GM23338 (cell line): ENCODE results near the gene PLA2G4B. TPM values are rescaled to one million over a fixed set of nuclear protein-coding genes. Genes with fewer than 3 reads are reported as not detected.

ENCODE experiments used
- ATAC-seq: fragments of 200-7000 bp; cut with Tn5 transposase; 3 replicates; pipeline ENCODE4 v1.9.1; 2020
- DNase-seq: peaks from one replicate; pipeline ENCODE4 v3.0.0-alpha.2; 2015; ENCODE audit warnings: low spot score
- H2AFZ ChIP-seq: fragments of 200-600 bp; sonication (generic); 2 replicates; pipeline ENCODE4 v1.8.0; 2016; ENCODE audit warnings: antibody characterized with exemption, mild to moderate bottlenecking, moderate library complexity
- H3F3A ChIP-seq: fragments of 200-600 bp; sonication (generic); replicated peaks from 2 replicates; pipeline ENCODE4 v1.8.0; 2017; ENCODE audit warnings: antibody characterized with exemption, mixed run types, low read depth
- H3K27ac ChIP-seq: fragments of 200-600 bp; sonication (generic); 2 replicates; pipeline ENCODE4 v1.6.1; 2016; ENCODE audit warnings: low read depth
- H3K27me3 ChIP-seq: fragments of 200-600 bp; sonication (generic); 2 replicates; pipeline ENCODE4 v1.8.0; 2016; ENCODE audit warnings: mild to moderate bottlenecking, mixed run types, moderate library complexity; ENCODE audit not compliant: insufficient read depth
- H3K36me3 ChIP-seq: fragments of 200-600 bp; sonication (generic); 2 replicates; pipeline ENCODE4 v1.8.0; 2016; ENCODE audit warnings: mild to moderate bottlenecking; ENCODE audit not compliant: insufficient read depth
- H3K4me1 ChIP-seq: fragments of 200-600 bp; sonication (generic); 2 replicates; pipeline ENCODE4 v1.8.0; 2016; ENCODE audit warnings: mild to moderate bottlenecking, moderate library complexity; ENCODE audit not compliant: insufficient read depth
- H3K4me2 ChIP-seq: fragments of 200-600 bp; sonication (generic); 2 replicates; pipeline ENCODE4 v1.7.1; 2017; ENCODE audit warnings: mixed run types
- H3K4me3 ChIP-seq: fragments of 200-600 bp; sonication (generic); 2 replicates; pipeline ENCODE4 v1.6.1; 2016; ENCODE audit warnings: mixed run types
- H3K79me2 ChIP-seq: fragments of 200-600 bp; sonication (generic); replicated peaks from 2 replicates; pipeline ENCODE4 v1.8.0; 2017; ENCODE audit warnings: mild to moderate bottlenecking; ENCODE audit not compliant: insufficient read depth
- H3K9me2 ChIP-seq: fragments of 200-600 bp; sonication (generic); 2 replicates; pipeline ENCODE4 v1.8.0; 2017; ENCODE audit not compliant: insufficient read depth
- H4K20me1 ChIP-seq: fragments of 200-600 bp; sonication (generic); replicated peaks from 2 replicates; pipeline ENCODE4 v1.8.0; 2017; ENCODE audit warnings: mild to moderate bottlenecking; ENCODE audit not compliant: insufficient read depth
- H3K27ac Mint-ChIP-seq: 2 replicates; pipeline ENCODE4 v1.8.0; 2020; ENCODE audit warnings: inconsistent platforms, mild to moderate bottlenecking, moderate library complexity, mixed read lengths
- H3K27me3 Mint-ChIP-seq: 3 replicates; pipeline ENCODE4 v1.8.0; 2022; ENCODE audit warnings: low read depth, mild to moderate bottlenecking, moderate library complexity, mixed read lengths, inconsistent platforms; ENCODE audit not compliant: insufficient read depth, poor library complexity
- H3K36me3 Mint-ChIP-seq: 3 replicates; pipeline ENCODE4 v1.8.0; 2021; ENCODE audit warnings: low read depth, mild to moderate bottlenecking, inconsistent platforms, moderate library complexity, mixed read lengths
- H3K4me1 Mint-ChIP-seq: 3 replicates; pipeline ENCODE4 v1.8.0; 2020; ENCODE audit warnings: mild to moderate bottlenecking, inconsistent platforms, mixed read lengths
- H3K4me3 Mint-ChIP-seq: 3 replicates; pipeline ENCODE4 v1.8.0; 2021; ENCODE audit warnings: moderate library complexity, mild to moderate bottlenecking, inconsistent platforms, mixed read lengths
- H3K9me3 Mint-ChIP-seq: 3 replicates; pipeline ENCODE4 v1.8.0; 2020; ENCODE audit warnings: moderate library complexity, mild to moderate bottlenecking, inconsistent platforms, mixed read lengths
- CREB1 ChIP-seq: fragments of 250-450 bp; sonication (Bioruptor Pico); IDR thresholded peaks from 2 replicates; pipeline ENCODE4 v1.5.0; 2020; ENCODE audit warnings: low read depth, mild to moderate bottlenecking, moderate library complexity
- ETS1 ChIP-seq: IDR thresholded peaks from 2 replicates; pipeline ENCODE4 v1.6.1; 2016; ENCODE audit warnings: antibody characterized with exemption
- EZH2phosphoT487 ChIP-seq: fragments of 200-600 bp; sonication (generic); IDR thresholded peaks from one replicate; pipeline ENCODE4 v1.8.1; 2018; ENCODE audit warnings: antibody characterized with exemption; ENCODE audit not compliant: unreplicated experiment
- POLR2AphosphoS5 ChIP-seq: IDR thresholded peaks from 2 replicates; pipeline ENCODE4 v1.6.1; 2016; ENCODE audit warnings: antibody characterized with exemption, low read depth
- REST ChIP-seq: IDR thresholded peaks from one replicate; pipeline ENCODE4 v1.6.1; 2018; ENCODE audit warnings: antibody characterized with exemption; ENCODE audit not compliant: unreplicated experiment
- STAT1 ChIP-seq: IDR thresholded peaks from one replicate; pipeline ENCODE4 v1.6.1; 2016; ENCODE audit warnings: antibody characterized with exemption; ENCODE audit not compliant: unreplicated experiment
- ZNF114 ChIP-seq: fragments of 250-450 bp; sonication (Bioruptor Pico); IDR thresholded peaks from 2 replicates; pipeline ENCODE4 v1.5.0; 2020; ENCODE audit warnings: mild to moderate bottlenecking, moderate library complexity
- ZNF331 ChIP-seq: fragments of 250-450 bp; sonication (Bioruptor Pico); IDR thresholded peaks from 2 replicates; pipeline ENCODE4 v1.5.0; 2020; ENCODE audit warnings: low read depth, mild to moderate bottlenecking, moderate library complexity
- ZNF462 ChIP-seq: fragments of 250-450 bp; sonication (Bioruptor Pico); IDR thresholded peaks from 2 replicates; pipeline ENCODE4 v1.5.0; 2020; ENCODE audit warnings: mild to moderate bottlenecking, moderate library complexity
- polyA plus RNA-seq: library from polyadenylated mRNA; unstranded; fragments of >200 nt; fragmentation: Nextera tagmentation; extraction: Ambion mirVana; gene quantifications from 2 replicates; pipeline ENCODE4 v1.2.1, GENCODE V29; 2016
- total RNA-seq: library from RNA; depleted of rRNA; stranded (reverse); fragments of >200 nt; shearing (Covaris generic); gene quantifications from 2 replicates; pipeline ENCODE4 v1.2.3, GENCODE V29; 2014

PLA2G4B gene
- total and polyA plus RNA-seq, 2 experiments from 2014 or later: 4.4 to 9.6 TPM

GRCh38 chr15:41814534-41814933 is 24.1 kb upstream of the PLA2G4B start:
- Histone ChIP-seq H3K9me2 (no peaks in the 10 kb centered on the region), H2AFZ (no peak overlapping the region), H4K20me1 (no peaks in the 10 kb centered on the region), H3K4me1 (no peaks in the 10 kb centered on the region), H3F3A (no peaks in the 10 kb centered on the region), H3K27me3 (no peaks in the 10 kb centered on the region), H3K4me2 (no peak overlapping the region), H3K4me3 (no peak overlapping the region), H3K79me2 (no peaks in the 10 kb centered on the region), H3K36me3 (no peaks in the 10 kb centered on the region), H3K27ac (no peak overlapping the region)
- Mint-ChIP-seq H3K4me3 (no peak overlapping the region), H3K27me3 (peaks cover 4% of the 10 kb centered on the region), H3K9me3 (no peaks in the 10 kb centered on the region), H3K4me1 (0 out of 3 replicates have a peak, but pooled peaks cover 5% of the 10 kb centered on the region), H3K27ac (no peak overlapping the region), H3K36me3 (no peaks in the 10 kb centered on the region; the same call in 2 of the 3 replicates)
- no peak for ATAC-seq
- DNase-seq: no peak
- TF ChIP-seq EZH2phosphoT487 (no peak), REST (no peak), CREB1 (no peak), ZNF114 (CRISPR knock-in tag) (no peak), ZNF331 (no peak), POLR2AphosphoS5 (no peak), ETS1 (no peak), STAT1 (no peak), ZNF462 (CRISPR knock-in tag) (no peak)
